ENCODE data around the gene ARSI.

ARSI gene

DNA sequence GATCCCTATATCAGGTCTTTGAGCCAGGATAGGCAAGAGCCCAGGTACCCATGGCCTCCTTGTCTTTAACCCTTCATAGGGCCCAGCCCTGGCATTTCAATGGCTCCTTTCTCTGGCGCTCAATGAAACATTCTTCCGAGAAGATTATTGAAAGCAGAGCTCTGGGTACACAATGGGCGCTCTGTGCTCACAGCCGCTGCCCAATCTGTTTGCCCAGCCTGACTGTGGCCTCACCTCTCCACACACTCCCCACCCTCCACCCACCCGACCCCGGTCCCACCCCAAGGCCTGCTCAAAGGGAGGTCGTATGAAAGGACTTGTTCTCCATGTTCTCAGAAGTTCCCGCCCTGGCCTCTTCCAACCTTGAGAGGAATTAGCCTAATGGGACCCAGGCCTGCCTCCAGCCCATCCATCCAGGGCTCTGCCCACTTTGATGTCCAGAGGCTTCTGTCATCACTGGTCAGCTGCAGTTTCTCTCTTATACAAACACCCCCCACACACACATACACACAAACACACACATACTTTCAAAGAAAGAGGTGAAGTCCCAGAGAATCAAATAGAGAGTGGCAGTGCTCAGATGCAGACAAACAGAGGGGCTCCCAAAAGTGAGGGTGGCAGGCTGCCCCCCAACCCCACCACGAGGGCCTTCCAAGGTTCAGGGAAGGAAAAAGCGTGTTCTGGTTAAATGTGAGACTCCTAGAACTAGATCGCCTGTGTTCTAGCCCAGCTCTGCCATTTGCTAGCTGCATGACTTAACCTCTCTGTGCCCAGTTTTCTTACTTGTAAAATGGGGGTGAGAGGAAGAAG, 5.1 kb upstream of the ARSI start:
- Histone ChIP-seq H3K27ac (ENCODE audit: extremely low read depth, low read depth, low read length) (no peak overlapping the region), H3K4me3 (ENCODE audit: low read depth, low read length) (no peak overlapping the region), H3K36me3 (ENCODE audit: control insufficient read depth in 2 of 2, insufficient read depth in 1 of 2, low read length in 2 of 2) (no peaks in the 10 kb centered on the region), H3K9me3 (ENCODE audit: control insufficient read depth, insufficient read depth, low read depth, low read length) (no peaks in the 10 kb centered on the region), H3K4me1 (ENCODE audit: control insufficient read depth, insufficient read depth, low read length) (peaks cover 10% of the 10 kb centered on the region; the same call in 1 of the 2 replicates)
- POLR2A ChIA-PET = interaction anchor here (0.6 kb wide), 1 partner anchor 238 kb away, joined by 3 read pairs; no protein-coding TSS in a partner anchor
- CTCF ChIA-PET = interaction anchor here (0.6 to 1.5 kb wide), 2 partner anchors 12 to 40 kb away, joined by 4 to 6 read pairs; no protein-coding TSS in a partner anchor
- TF ChIP-seq ZNF549 (tag by site-specific recombination; IDR thresholded peaks at IDR 0.05) (no peak), ZNF529 (tag by site-specific recombination; IDR thresholded peaks at IDR 0.05; ENCODE audit: insufficient replicate concordance) (no peak), ZNF184 (tag by site-specific recombination; IDR thresholded peaks at IDR 0.05) (no peak), ZNF830 (tag by site-specific recombination; IDR thresholded peaks at IDR 0.05; ENCODE audit: low read depth) (no peak), ZNF768 (tag by site-specific recombination; IDR thresholded peaks at IDR 0.05) (no peak), ZNF157 (tag by site-specific recombination; IDR thresholded peaks at IDR 0.05) (no peak)
- TF ChIP-seq, protein P1, sequence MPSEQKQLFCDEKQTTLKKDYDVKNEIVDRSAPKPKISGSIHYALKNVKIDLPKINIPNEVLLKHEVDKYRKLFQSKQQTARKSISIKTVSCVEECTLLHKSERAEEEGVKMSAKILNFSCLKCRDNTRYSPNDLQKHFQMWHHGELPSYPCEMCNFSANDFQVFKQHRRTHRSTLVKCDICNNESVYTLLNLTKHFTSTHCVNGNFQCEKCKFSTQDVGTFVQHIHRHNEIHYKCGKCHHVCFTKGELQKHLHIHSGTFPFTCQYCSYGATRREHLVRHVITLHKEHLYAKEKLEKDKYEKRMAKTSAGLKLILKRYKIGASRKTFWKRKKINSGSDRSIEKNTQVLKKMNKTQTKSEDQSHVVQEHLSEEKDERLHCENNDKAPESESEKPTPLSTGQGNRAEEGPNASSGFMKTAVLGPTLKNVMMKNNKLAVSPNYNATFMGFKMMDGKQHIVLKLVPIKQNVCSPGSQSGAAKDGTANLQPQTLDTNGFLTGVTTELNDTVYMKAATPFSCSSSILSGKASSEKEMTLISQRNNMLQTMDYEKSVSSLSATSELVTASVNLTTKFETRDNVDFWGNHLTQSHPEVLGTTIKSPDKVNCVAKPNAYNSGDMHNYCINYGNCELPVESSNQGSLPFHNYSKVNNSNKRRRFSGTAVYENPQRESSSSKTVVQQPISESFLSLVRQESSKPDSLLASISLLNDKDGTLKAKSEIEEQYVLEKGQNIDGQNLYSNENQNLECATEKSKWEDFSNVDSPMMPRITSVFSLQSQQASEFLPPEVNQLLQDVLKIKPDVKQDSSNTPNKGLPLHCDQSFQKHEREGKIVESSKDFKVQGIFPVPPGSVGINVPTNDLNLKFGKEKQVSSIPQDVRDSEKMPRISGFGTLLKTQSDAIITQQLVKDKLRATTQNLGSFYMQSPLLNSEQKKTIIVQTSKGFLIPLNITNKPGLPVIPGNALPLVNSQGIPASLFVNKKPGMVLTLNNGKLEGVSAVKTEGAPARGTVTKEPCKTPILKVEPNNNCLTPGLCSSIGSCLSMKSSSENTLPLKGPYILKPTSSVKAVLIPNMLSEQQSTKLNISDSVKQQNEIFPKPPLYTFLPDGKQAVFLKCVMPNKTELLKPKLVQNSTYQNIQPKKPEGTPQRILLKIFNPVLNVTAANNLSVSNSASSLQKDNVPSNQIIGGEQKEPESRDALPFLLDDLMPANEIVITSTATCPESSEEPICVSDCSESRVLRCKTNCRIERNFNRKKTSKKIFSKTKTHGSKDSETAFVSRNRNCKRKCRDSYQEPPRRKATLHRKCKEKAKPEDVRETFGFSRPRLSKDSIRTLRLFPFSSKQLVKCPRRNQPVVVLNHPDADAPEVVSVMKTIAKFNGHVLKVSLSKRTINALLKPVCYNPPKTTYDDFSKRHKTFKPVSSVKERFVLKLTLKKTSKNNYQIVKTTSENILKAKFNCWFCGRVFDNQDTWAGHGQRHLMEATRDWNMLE (tag by site-specific recombination; conservative IDR thresholded peaks at IDR 0.05; ENCODE audit: low read depth) = no peak
- TF ChIP-seq, protein P2, sequence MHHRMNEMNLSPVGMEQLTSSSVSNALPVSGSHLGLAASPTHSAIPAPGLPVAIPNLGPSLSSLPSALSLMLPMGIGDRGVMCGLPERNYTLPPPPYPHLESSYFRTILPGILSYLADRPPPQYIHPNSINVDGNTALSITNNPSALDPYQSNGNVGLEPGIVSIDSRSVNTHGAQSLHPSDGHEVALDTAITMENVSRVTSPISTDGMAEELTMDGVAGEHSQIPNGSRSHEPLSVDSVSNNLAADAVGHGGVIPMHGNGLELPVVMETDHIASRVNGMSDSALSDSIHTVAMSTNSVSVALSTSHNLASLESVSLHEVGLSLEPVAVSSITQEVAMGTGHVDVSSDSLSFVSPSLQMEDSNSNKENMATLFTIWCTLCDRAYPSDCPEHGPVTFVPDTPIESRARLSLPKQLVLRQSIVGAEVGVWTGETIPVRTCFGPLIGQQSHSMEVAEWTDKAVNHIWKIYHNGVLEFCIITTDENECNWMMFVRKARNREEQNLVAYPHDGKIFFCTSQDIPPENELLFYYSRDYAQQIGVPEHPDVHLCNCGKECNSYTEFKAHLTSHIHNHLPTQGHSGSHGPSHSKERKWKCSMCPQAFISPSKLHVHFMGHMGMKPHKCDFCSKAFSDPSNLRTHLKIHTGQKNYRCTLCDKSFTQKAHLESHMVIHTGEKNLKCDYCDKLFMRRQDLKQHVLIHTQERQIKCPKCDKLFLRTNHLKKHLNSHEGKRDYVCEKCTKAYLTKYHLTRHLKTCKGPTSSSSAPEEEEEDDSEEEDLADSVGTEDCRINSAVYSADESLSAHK (tag by site-specific recombination; IDR thresholded peaks at IDR 0.05) = no peak
- TF ChIP-seq, protein P3, sequence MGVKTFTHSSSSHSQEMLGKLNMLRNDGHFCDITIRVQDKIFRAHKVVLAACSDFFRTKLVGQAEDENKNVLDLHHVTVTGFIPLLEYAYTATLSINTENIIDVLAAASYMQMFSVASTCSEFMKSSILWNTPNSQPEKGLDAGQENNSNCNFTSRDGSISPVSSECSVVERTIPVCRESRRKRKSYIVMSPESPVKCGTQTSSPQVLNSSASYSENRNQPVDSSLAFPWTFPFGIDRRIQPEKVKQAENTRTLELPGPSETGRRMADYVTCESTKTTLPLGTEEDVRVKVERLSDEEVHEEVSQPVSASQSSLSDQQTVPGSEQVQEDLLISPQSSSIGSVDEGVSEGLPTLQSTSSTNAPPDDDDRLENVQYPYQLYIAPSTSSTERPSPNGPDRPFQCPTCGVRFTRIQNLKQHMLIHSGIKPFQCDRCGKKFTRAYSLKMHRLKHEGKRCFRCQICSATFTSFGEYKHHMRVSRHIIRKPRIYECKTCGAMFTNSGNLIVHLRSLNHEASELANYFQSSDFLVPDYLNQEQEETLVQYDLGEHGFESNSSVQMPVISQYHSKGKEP (tag by site-specific recombination; IDR thresholded peaks at IDR 0.05) = no peak
- TF ChIP-seq, protein P4, sequence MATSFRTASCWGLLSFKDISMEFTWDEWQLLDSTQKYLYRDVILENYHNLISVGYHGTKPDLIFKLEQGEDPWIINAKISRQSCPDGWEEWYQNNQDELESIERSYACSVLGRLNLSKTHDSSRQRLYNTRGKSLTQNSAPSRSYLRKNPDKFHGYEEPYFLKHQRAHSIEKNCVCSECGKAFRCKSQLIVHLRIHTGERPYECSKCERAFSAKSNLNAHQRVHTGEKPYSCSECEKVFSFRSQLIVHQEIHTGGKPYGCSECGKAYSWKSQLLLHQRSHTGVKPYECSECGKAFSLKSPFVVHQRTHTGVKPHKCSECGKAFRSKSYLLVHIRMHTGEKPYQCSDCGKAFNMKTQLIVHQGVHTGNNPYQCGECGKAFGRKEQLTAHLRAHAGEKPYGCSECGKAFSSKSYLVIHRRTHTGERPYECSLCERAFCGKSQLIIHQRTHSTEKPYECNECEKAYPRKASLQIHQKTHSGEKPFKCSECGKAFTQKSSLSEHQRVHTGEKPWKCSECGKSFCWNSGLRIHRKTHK (tag by site-specific recombination; IDR thresholded peaks at IDR 0.05) = no peak

DNA sequence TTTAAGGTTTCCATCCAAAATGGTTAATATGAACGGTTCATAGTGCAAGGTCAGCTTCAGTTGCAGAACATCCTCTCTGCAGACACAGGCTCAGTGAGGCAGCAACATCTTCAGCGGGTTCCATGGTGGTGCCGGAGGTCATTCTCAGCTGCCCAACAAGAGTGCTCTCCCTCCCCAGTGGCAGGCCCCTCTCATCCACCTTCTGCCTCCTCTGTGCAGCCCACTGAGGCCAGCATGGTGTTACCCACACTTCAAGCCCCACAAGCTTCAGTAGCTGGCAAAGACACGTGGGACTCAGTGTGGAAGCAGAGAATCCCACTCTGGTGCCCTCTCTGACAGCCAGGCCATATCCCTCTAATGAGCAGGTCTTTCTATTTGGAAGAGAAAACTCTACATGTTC, 4.1 kb upstream of the ARSI start:
- Histone ChIP-seq H3K4me1 (ENCODE audit: control insufficient read depth, insufficient read depth, low read length) (peaks cover 10% of the 10 kb centered on the region; the same call in 1 of the 2 replicates), H3K4me3 (ENCODE audit: low read depth, low read length) (no peak overlapping the region), H3K36me3 (ENCODE audit: control insufficient read depth in 2 of 2, insufficient read depth in 1 of 2, low read length in 2 of 2) (no peaks in the 10 kb centered on the region), H3K27ac (ENCODE audit: extremely low read depth, low read depth, low read length) (no peak overlapping the region), H3K9me3 (ENCODE audit: control insufficient read depth, insufficient read depth, low read depth, low read length) (no peaks in the 10 kb centered on the region)
- CTCF ChIA-PET = interaction anchor here (0.6 kb wide), 1 partner anchor 356 kb away, joined by 5 read pairs; no protein-coding TSS in a partner anchor
- POLR2A ChIA-PET = no interaction called here
- TF ChIP-seq HOXD13 (CRISPR knock-in tag; IDR thresholded peaks at IDR 0.05; ENCODE audit: borderline replicate concordance) = no peak
- TF ChIP-seq GLI4 (tag by site-specific recombination; IDR thresholded peaks at IDR 0.05) = no peak
- TF ChIP-seq, protein P5, sequence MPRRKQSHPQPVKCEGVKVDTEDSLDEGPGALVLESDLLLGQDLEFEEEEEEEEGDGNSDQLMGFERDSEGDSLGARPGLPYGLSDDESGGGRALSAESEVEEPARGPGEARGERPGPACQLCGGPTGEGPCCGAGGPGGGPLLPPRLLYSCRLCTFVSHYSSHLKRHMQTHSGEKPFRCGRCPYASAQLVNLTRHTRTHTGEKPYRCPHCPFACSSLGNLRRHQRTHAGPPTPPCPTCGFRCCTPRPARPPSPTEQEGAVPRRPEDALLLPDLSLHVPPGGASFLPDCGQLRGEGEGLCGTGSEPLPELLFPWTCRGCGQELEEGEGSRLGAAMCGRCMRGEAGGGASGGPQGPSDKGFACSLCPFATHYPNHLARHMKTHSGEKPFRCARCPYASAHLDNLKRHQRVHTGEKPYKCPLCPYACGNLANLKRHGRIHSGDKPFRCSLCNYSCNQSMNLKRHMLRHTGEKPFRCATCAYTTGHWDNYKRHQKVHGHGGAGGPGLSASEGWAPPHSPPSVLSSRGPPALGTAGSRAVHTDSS (tag by site-specific recombination; IDR thresholded peaks at IDR 0.05) = no peak
- TF ChIP-seq, protein P6, sequence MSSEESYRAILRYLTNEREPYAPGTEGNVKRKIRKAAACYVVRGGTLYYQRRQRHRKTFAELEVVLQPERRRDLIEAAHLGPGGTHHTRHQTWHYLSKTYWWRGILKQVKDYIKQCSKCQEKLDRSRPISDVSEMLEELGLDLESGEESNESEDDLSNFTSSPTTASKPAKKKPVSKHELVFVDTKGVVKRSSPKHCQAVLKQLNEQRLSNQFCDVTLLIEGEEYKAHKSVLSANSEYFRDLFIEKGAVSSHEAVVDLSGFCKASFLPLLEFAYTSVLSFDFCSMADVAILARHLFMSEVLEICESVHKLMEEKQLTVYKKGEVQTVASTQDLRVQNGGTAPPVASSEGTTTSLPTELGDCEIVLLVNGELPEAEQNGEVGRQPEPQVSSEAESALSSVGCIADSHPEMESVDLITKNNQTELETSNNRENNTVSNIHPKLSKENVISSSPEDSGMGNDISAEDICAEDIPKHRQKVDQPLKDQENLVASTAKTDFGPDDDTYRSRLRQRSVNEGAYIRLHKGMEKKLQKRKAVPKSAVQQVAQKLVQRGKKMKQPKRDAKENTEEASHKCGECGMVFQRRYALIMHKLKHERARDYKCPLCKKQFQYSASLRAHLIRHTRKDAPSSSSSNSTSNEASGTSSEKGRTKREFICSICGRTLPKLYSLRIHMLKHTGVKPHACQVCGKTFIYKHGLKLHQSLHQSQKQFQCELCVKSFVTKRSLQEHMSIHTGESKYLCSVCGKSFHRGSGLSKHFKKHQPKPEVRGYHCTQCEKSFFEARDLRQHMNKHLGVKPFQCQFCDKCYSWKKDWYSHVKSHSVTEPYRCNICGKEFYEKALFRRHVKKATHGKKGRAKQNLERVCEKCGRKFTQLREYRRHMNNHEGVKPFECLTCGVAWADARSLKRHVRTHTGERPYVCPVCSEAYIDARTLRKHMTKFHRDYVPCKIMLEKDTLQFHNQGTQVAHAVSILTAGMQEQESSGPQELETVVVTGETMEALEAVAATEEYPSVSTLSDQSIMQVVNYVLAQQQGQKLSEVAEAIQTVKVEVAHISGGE (tag by site-specific recombination; conservative IDR thresholded peaks at IDR 0.05; ENCODE audit: low read depth) = no peak
- TF ChIP-seq, protein P7, sequence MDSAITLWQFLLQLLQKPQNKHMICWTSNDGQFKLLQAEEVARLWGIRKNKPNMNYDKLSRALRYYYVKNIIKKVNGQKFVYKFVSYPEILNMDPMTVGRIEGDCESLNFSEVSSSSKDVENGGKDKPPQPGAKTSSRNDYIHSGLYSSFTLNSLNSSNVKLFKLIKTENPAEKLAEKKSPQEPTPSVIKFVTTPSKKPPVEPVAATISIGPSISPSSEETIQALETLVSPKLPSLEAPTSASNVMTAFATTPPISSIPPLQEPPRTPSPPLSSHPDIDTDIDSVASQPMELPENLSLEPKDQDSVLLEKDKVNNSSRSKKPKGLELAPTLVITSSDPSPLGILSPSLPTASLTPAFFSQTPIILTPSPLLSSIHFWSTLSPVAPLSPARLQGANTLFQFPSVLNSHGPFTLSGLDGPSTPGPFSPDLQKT (IDR thresholded peaks at IDR 0.05; ENCODE audit: borderline replicate concordance, low read depth, low read length) = no peak

Data from HEK293 (cell line).